Measurements from ENCODE around the gene PLEKHM3. TPM values are rescaled to one million over a fixed set of nuclear protein-coding genes. Genes with fewer than 3 reads are reported as not detected.

The PLEKHM3 gene
- total RNA-seq, 4 donors from 2014 or later: 5.6 to 8.8 (median 6.8) TPM

DNA sequence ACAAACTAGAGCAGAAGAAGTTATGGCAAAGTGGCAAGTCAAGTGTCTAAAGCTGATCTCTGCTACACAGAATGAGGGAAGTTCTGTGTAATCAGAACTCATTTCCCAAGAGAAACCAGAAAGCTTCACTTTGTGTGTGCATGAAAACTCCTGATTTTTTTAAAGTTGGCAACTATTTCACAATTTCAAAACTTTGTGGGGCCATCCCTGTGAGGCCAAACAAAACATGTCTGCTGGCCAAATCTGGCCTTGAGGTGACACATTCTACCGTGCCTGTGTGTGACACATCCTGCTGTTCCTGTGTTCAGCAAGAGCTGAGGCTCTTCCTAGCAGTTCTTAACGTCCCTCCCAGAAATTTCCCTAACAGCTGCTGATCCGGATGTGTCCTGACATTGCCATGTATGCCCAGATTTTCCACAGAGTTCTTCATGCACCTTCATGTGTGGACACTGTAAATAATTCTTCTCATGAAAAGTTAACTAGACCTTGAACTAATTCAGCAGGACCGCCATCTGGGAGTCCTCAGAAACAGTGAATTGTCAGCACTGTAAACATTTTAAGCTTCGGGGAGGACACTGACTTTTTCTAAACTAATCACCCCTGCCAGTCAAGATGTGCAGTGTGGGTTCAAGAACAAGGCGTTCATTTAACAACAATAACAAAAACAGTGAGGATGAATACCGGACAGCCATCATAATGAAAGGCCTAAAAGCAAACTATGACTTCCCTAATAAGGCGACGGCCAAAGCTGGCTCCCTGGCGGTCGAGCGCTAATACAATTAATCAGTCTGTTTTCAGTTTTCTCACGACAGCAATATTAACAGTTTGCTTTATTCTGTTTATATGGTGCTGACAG lies 99.0 kb downstream of the PLEKHM3 start:
- Histone ChIP-seq H3K4me1 (no peaks in the 10 kb centered on the region), H3K36me3 (peaks cover 0 to 5% of the 10 kb centered on the region in 2 donors), H3K27me3 (no peaks in the 10 kb centered on the region), H3K4me3 (no peak overlapping the region), H3K27ac (peak overlapping the region in 1 of 4 donors; percentile 1), H3K9me3 (no peaks in the 10 kb centered on the region)
- peak; percentile 81 to 92 for ATAC-seq
- no peak for TF ChIP-seq POLR2A (IDR thresholded peaks at IDR 0.05)
- in situ Hi-C loops (cut with MboI; ENCODE audit: low sequenced_read_pairs in 4 of 4) (no loop called here), intact Hi-C loops (cut with DNase I; ENCODE audit: low total_unique reads) (no loop called here)
- DNase-seq: peak; percentile 16 to 66

DNA sequence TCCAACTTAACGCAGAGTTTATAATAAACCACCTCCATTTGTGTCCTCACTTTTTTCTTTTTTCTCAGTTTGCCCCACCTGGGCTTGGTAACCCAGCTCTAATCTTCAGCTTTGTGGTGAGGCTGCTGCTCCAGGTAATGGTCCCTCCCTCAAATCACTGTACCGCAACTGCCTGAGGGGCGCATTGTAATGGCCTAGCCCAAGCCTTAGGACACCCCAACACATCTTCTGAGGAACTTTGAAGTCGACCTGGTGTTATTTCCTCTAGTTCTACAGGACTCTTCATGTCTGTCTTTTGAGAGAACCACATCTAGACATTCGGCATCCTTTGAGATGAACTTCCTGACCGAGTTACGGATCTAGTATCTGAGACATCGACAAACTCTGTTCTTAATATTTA lies 99.7 kb downstream of the PLEKHM3 start:
- no peak for ATAC-seq
- in situ Hi-C loops (cut with MboI; ENCODE audit: low sequenced_read_pairs in 4 of 4): no loop called here
- Histone ChIP-seq H3K4me3 (no peak overlapping the region), H3K27ac (peak overlapping the region in 1 of 4 donors; percentile 1), H3K9me3 (no peaks in the 10 kb centered on the region), H3K36me3 (peaks cover 0 to 2% of the 10 kb centered on the region in 2 donors), H3K4me1 (no peaks in the 10 kb centered on the region), H3K27me3 (no peaks in the 10 kb centered on the region)
- no peak for TF ChIP-seq POLR2A (IDR thresholded peaks at IDR 0.05)
- TF ChIP-seq, protein P1, sequence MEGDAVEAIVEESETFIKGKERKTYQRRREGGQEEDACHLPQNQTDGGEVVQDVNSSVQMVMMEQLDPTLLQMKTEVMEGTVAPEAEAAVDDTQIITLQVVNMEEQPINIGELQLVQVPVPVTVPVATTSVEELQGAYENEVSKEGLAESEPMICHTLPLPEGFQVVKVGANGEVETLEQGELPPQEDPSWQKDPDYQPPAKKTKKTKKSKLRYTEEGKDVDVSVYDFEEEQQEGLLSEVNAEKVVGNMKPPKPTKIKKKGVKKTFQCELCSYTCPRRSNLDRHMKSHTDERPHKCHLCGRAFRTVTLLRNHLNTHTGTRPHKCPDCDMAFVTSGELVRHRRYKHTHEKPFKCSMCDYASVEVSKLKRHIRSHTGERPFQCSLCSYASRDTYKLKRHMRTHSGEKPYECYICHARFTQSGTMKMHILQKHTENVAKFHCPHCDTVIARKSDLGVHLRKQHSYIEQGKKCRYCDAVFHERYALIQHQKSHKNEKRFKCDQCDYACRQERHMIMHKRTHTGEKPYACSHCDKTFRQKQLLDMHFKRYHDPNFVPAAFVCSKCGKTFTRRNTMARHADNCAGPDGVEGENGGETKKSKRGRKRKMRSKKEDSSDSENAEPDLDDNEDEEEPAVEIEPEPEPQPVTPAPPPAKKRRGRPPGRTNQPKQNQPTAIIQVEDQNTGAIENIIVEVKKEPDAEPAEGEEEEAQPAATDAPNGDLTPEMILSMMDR (IDR thresholded peaks at IDR 0.05 in 4 of 5, conservative IDR thresholded peaks at IDR 0.05 in 1 of 5): no peak
- DNase-seq: no peak
- intact Hi-C loops (cut with DNase I; ENCODE audit: low total_unique reads): no loop called here

- TF ChIP-seq POLR2A (IDR thresholded peaks at IDR 0.05): no peak
- TF ChIP-seq, protein P1 (IDR thresholded peaks at IDR 0.05 in 4 of 5, conservative IDR thresholded peaks at IDR 0.05 in 1 of 5): no peak
- Histone ChIP-seq H3K9me3 (no peaks in the 10 kb centered on the region), H3K36me3 (no peaks in the 10 kb centered on the region), H3K4me3 (no peak overlapping the region), H3K4me1 (no peaks in the 10 kb centered on the region), H3K27ac (no peak overlapping the region), H3K27me3 (no peaks in the 10 kb centered on the region)
- DNase-seq (no peak), ATAC-seq (no peak)
- in situ Hi-C loops (cut with MboI; ENCODE audit: low sequenced_read_pairs in 4 of 4) (no loop called here), intact Hi-C loops (cut with DNase I; ENCODE audit: low total_unique reads) (no loop called here)
Measured at GRCh38 chr2:207921606-207922005, 103.7 kb downstream of the PLEKHM3 start.

- no peaks in the 10 kb centered on the region for H3K4me1 ChIP-seq
- ATAC-seq (no peak), DNase-seq (no peak)
- no peak overlapping the region for H3K27ac ChIP-seq
- no peak for TF ChIP-seq POLR2A (IDR thresholded peaks at IDR 0.05)
- TF ChIP-seq, protein P1 (IDR thresholded peaks at IDR 0.05 in 4 of 5, conservative IDR thresholded peaks at IDR 0.05 in 1 of 5): no peak
- H3K9me3 ChIP-seq: no peaks in the 10 kb centered on the region
- no peaks in the 10 kb centered on the region for H3K36me3 ChIP-seq
- in situ Hi-C loops (cut with MboI; ENCODE audit: low sequenced_read_pairs in 4 of 4) (no loop called here), intact Hi-C loops (cut with DNase I; ENCODE audit: low total_unique reads) (no loop called here)
- H3K27me3 ChIP-seq: no peaks in the 10 kb centered on the region
- no peak overlapping the region for H3K4me3 ChIP-seq
Measured at GRCh38 chr2:207920721-207921120, 104.6 kb downstream of the PLEKHM3 start.

DNA sequence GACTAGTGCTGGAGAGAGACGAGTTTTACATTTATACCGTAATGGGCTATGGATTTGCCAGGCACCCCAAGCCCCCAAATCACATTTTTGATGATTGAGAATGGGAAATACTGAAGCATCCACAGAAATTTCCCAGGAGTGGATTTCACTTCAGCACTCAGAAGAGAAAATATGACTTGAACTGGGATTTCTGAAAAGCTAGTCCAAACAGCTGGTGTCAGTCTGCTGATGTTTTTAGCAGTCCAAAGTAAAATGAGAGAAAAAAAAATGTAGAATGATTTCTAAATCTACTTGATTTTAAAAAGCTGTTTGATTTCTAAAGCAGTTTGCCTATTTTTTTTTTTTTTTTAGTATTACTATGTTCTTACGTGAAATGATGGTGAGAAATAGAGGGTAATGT lies 105.0 kb downstream of the PLEKHM3 start:
- TF ChIP-seq, protein P1 (IDR thresholded peaks at IDR 0.05 in 4 of 5, conservative IDR thresholded peaks at IDR 0.05 in 1 of 5): no peak
- TF ChIP-seq POLR2A (IDR thresholded peaks at IDR 0.05): no peak
- H3K4me1 ChIP-seq: no peaks in the 10 kb centered on the region
- no peaks in the 10 kb centered on the region for H3K36me3 ChIP-seq
- intact Hi-C loops (cut with DNase I; ENCODE audit: low total_unique reads) (no loop called here), in situ Hi-C loops (cut with MboI; ENCODE audit: low sequenced_read_pairs in 4 of 4) (no loop called here)
- no peak overlapping the region for H3K27ac ChIP-seq
- H3K27me3 ChIP-seq: no peaks in the 10 kb centered on the region
- no peak overlapping the region for H3K4me3 ChIP-seq
- no peaks in the 10 kb centered on the region for H3K9me3 ChIP-seq
- DNase-seq (no peak), ATAC-seq (no peak)

All from gastrocnemius medialis (tissue), 4 donors.